ENCODE data around the gene PPP1CC.
"Not testable (repeated sequence)": the region's sequence is repeated elsewhere in the genome, so short reads cannot be mapped to it uniquely, and the experiment has no call there.

Gene PPP1CC

GRCh38 chr12:110750784-110751461 lies 8.2 kb upstream of the PPP1CC start:
- DNase-seq: no peak

- no peak for DNase-seq
Measured at GRCh38 chr12:110746550-110746949, 3.9 kb upstream of the PPP1CC start.

- DNase-seq: no peak
Measured at GRCh38 chr12:110745542-110746284, 3.0 kb upstream of the PPP1CC start.

- no peak for DNase-seq
Measured at GRCh38 chr12:110744601-110745264, 2.0 kb upstream of the PPP1CC start.

GRCh38 chr12:110744151-110744571 lies 1.5 kb upstream of the PPP1CC start:
- no peak for DNase-seq

- DNase-seq: no peak
Measured at GRCh38 chr12:110743571-110744093, 941 bp upstream of the PPP1CC start.

- no peak for DNase-seq
Measured at GRCh38 chr12:110742096-110742717, 484 bp downstream of the PPP1CC start.

- DNase-seq: no peak
Measured at GRCh38 chr12:110741341-110742095, 1.2 kb downstream of the PPP1CC start.

GRCh38 chr12:110739894-110740293 lies 2.8 kb downstream of the PPP1CC start:
- DNase-seq: no peak

- no peak for DNase-seq
Measured at GRCh38 chr12:110739488-110739887, 3.2 kb downstream of the PPP1CC start.

GRCh38 chr12:110737532-110737931 lies 5.2 kb downstream of the PPP1CC start:
- no peak for DNase-seq

- not testable (repeated sequence) for DNase-seq
Measured at GRCh38 chr12:110737016-110737415, 5.7 kb downstream of the PPP1CC start.

- DNase-seq: no peak
Measured at GRCh38 chr12:110733900-110734299, 8.8 kb downstream of the PPP1CC start.

- no peak for DNase-seq
Measured at GRCh38 chr12:110733089-110733715, 9.5 kb downstream of the PPP1CC start.

GRCh38 chr12:110732572-110732971 lies 10.1 kb downstream of the PPP1CC start:
- DNase-seq: no peak

- DNase-seq: no peak
Measured at GRCh38 chr12:110731479-110731878, 11.2 kb downstream of the PPP1CC start.

- no peak for DNase-seq
Measured at GRCh38 chr12:110728628-110729027, 14.1 kb downstream of the PPP1CC start.

- no peak for DNase-seq
Measured at GRCh38 chr12:110726708-110727369, 15.9 kb downstream of the PPP1CC start.

GRCh38 chr12:110726028-110726427 lies 16.7 kb downstream of the PPP1CC start:
- no peak for DNase-seq

GRCh38 chr12:110725267-110725666 lies 17.4 kb downstream of the PPP1CC start:
- no peak for DNase-seq

GRCh38 chr12:110722892-110723291 lies 19.8 kb downstream of the PPP1CC start:
- DNase-seq: not testable (repeated sequence)

All from cerebellar nuclear complex (tissue), 1 donor.